Fibroblast of skin of right biceps (primary cell): Measurements from ENCODE around the gene TMEM123.
"Not testable (repeated sequence)": the region's sequence is repeated elsewhere in the genome, so short reads cannot be mapped to it uniquely, and the experiment has no call there.

ENCODE experiments used
- DNase-seq: peaks from one replicate; pipeline ENCODE4 v3.0.0-alpha.2; 2013

TMEM123 gene

DNA sequence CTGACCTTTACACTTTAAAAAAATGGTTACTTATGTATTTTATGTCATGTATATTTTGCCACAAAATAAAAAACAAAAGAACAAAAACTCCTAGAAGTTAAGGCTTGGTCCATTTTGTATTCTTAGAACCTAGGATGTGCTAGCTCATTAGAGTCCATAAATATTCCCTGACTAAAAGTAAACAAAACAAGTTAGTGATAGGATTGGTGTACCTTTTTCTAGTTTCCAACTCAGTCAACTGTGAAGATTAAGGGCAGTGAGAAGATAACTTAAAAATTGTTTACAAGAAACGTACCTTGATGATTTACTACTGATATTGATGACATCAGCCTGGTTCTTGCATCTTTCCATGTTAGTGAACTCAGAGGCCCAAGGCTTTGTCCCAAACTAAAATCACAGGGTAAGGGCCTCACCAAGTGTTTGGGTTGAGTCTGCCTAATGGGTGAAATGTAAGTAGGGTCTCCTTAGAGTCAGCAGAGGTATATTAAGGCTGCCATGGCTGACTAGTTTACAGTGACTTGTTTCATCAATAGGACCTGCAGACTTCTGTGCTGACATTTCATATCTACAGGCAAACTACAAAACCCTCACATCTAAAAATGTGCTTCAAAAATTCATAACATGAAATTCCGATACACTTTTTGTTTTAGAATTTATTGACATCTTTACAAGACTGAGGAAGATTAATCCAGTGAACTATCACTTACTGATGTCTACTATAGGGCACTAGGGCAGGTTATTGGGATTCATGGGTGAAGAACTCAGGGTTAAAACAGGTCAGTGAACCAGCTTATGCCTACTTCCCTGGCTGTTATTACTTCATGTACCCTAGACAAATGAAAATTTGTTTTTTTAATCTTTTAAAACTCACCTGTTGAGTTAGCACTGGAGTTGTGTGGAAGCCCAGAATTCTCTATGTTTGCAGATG, 4.4 kb downstream of the TMEM123 start:
- no peak for DNase-seq

- no peak for DNase-seq
Measured at GRCh38 chr11:102447193-102447592, 5.4 kb downstream of the TMEM123 start.

DNA sequence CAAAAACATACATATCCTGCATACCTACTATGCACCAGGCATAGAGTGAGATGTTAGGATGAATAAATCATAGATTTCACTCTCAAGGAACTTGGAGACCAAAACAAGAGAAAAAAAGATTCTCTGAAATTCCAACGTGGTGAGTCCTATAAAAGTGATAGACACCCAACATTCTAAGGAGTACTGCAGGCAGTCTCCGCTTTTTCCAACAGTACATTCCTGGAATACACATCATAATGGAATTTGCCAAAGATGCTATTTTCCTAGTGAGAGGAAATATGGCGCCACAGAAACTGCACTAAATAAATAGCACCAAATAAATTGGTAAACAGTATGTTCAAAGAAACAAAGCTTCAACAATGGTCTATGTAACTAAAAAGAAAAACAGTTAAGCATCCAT, 6.0 kb downstream of the TMEM123 start:
- DNase-seq: peak; percentile 92

GRCh38 chr11:102444693-102445092, 7.9 kb downstream of the TMEM123 start:
- not testable (repeated sequence) for DNase-seq

DNA sequence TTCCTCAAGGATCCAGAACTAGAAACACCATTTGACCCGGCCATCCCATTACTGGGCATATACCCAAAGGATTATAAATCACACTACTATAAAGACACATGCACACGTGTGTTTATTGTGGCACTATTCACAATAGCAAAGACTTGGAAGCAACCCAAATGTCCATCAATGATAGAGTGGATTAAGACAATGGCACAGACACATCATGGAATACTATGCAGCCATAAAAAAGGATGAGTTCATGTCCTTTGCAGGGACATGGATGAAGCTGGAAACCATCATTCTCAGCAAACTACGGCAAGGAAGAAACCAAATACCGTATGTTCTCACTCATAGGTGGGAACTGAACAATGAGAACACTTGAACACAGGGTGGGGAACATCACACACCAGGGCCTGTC, 8.4 kb downstream of the TMEM123 start:
- not testable (repeated sequence) for DNase-seq

DNA sequence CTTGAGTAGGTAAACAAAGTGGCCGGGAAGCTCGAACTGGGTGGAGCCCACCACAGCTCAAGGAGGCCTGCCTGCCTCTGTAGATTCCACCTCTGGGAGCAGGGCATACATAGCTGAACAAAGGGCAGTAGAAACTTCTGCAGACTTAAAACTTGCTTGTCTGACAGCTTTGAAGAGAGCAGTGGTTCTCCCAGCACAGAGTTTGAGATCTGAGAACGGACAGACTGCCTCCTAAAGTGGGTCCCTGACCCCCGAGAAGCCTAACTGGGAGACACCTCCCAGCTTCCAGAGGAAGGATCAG, 13.6 kb downstream of the TMEM123 start:
- DNase-seq: not testable (repeated sequence)

- DNase-seq: no peak
Measured at GRCh38 chr11:102438311-102439062, 14.1 kb downstream of the TMEM123 start.

GRCh38 chr11:102437727-102438126, 14.8 kb downstream of the TMEM123 start:
- DNase-seq: no peak

GRCh38 chr11:102436976-102437375, 15.6 kb downstream of the TMEM123 start:
- DNase-seq: no peak

DNA sequence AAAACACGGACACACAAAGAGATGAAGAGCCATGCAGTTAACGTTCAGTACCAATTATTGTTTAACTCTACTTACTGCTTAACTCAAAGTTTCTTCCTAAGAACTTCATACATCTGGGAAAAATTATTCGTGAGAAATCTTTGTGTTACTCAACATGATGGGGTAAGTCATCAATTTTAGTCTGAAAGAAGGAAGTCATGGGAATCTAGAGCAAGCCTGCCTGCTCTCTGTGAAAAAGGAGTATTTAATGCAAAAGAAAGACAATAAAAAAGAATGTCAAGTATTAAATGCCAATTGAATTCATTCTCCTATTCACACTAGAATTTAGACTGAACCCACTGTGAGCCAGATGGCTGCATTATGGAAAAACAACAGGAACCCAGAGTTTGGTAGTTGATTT, 16.0 kb downstream of the TMEM123 start:
- peak; percentile 75 for DNase-seq

DNA sequence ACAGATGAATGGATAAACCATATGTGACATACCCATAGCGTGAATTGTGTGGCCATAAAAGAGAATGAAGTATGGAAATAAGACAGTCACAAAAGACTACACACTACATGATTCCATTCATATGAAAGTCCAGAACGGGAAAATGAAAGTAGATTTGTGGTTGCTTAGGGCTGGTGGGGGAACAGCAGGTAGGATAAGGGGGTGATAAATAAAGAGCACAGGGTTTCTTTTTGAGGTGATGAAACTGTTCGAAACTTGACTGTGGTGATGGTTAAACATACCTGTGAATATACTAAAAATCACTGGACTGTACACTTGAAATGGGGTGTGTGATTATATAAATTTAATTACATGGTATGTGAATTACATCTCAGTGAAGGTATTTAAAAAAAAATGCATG, 16.9 kb downstream of the TMEM123 start:
- DNase-seq: no peak

- not testable (repeated sequence) for DNase-seq
Measured at GRCh38 chr11:102433571-102433970, 19.0 kb downstream of the TMEM123 start.

GRCh38 chr11:102432560-102432959, 20.0 kb downstream of the TMEM123 start:
- not testable (repeated sequence) for DNase-seq

GRCh38 chr11:102431404-102431803, 21.2 kb downstream of the TMEM123 start:
- DNase-seq: no peak

- DNase-seq: peak; percentile 48
Measured at GRCh38 chr11:102430158-102430836, 22.3 kb downstream of the TMEM123 start.

GRCh38 chr11:102429691-102430090, 22.9 kb downstream of the TMEM123 start:
- no peak for DNase-seq

GRCh38 chr11:102429226-102429625, 23.3 kb downstream of the TMEM123 start:
- DNase-seq: no peak

DNA sequence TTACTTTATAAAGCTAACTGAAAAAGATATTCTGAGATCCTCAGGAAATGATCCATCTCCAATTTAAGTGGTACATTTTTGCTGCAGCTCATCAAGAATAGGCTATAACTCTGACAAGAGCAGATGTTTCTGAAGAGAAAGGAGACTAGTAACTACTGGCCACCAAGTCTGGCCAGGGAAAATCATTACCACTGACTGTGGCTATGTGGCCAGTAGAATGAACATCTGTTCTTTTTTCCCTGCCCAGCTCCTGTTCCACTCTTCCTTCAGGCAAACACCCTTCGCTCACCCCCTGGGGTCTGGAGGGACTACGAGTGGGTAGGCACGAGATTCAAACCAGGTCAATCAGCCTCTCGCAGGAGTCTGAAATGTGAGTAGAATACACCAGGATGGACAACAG, 23.9 kb downstream of the TMEM123 start:
- DNase-seq: no peak

DNA sequence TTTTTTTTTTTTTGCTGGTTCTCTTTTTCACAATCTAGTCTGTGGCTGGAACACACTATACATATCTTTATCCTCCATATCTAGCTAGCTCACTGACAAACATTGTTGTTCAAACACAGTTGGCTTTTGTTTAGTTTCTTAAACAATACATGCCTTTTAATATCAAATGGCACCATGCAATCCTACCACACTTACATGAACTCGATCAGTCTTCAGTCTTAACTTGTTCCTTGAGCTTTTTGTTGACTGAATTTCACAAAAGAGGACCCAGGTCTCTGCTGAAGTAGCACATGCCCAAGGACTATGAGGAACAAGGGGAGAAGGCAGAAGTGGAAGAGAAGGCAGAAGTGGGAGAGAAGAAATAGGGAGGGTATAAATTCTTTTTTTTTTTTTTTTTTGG, 25.5 kb downstream of the TMEM123 start:
- DNase-seq: no peak

GRCh38 chr11:102426570-102426969, 26.0 kb downstream of the TMEM123 start:
- no peak for DNase-seq

DNA sequence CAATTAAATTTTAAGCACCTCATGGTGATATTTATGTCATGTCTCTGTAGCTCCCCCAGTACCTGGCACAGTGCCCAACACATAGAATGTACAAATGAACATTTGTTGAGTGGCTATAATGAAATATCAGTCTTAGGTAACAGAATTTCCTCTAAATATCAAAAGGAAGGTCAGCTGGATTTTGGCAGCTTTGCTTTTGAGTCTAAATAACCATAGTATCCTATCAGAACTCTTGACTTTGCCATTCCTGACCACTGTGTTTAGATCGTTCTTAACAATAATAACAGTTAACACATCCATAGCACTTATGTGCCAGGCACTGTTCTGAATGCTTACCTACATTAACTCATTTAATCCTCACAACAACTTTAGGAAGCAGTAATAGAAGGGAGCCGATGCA, 26.6 kb downstream of the TMEM123 start:
- DNase-seq: no peak

DNA sequence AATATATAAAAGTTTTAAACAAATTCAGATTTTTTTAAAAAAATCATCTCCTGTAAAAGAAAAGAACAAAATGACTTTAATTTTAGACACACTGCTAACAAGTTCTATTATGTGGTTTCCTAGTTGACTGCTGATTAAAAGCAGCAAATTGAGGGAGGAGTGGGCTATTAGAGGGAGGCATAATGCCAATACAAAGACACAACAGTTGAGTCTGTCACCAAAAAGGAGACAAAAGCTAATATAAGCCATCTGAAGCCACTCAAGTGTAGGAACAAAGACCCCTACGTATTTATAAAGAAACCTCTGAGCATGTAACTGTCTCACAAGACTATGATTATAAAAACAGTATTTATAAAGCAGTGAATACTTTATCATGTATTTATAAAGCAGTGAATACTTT, 28.6 kb downstream of the TMEM123 start:
- no peak for DNase-seq
